ENCODE measurements around the gene ERICH6B.

- TF ChIP-seq POLR2A (IDR thresholded peaks at IDR 0.05; ENCODE audit: low read depth, low read length) (no peak), POLR2AphosphoS5 (IDR thresholded peaks at IDR 0.05; ENCODE audit: low read depth, low read length) (no peak)
These were observed 43.2 kb upstream of the ERICH6B start for GRCh38 chr13:45658586-45659235.

Data from GM12892 (cell line).